IMR-90 (cell line): ENCODE data around the gene RPH3AL. TPM values are rescaled to one million over a fixed set of nuclear protein-coding genes. Genes with fewer than 3 reads are reported as not detected.

ENCODE experiments used
- ATAC-seq: fragments of 200-7000 bp; cut with Tn5 transposase; 2 replicates; pipeline ENCODE4 v1.9.1; 2020; ENCODE audit warnings: low read depth, mild to moderate bottlenecking, moderate library complexity
- BruUV-seq: library from RNA; stranded (reverse); fragments of 400-500 nt; replicated peaks from 2 replicates; lab custom pipeline; 2021; lab: Mats Ljungman, UMichigan
- CTCF ChIA-PET: fragments of 300-600 bp; formaldehyde crosslinking; extraction: SDS; loops from one replicate; lab custom pipeline; 2021; ENCODE audit warnings: antibody characterized with exemption; lab: Yijun Ruan, JAX
- POLR2A ChIA-PET: fragments of 300-600 bp; sonication (Branson Sonifier 250); formaldehyde crosslinking; loops from one replicate; lab custom pipeline; 2022; ENCODE audit warnings: antibody characterized with exemption; ENCODE audit not compliant: unreplicated experiment; lab: Charles Lee
- DNase-seq: peaks from one replicate; pipeline ENCODE4 v3.0.0; 2013
- H2AFZ ChIP-seq: replicated peaks from 2 replicates; pipeline ENCODE3; 2013; ENCODE audit warnings: low read length, mild to moderate bottlenecking; ENCODE audit not compliant: poor library complexity
- H2AK5ac ChIP-seq: 2 replicates; pipeline ENCODE4 v1.6.1; 2013; ENCODE audit warnings: low read depth, low read length, inconsistent platforms
- H2AK9ac ChIP-seq: replicated peaks from 2 replicates; pipeline ENCODE3; 2013; ENCODE audit warnings: mild to moderate bottlenecking, low read depth, low read length, moderate library complexity; ENCODE audit not compliant: poor library complexity
- H2BK120ac ChIP-seq: 2 replicates; pipeline ENCODE4 v1.6.1; 2013; ENCODE audit warnings: low read depth, low read length, inconsistent platforms
- H2BK15ac ChIP-seq: 3 replicates; pipeline ENCODE4 v1.6.1; 2013; ENCODE audit warnings: low read depth, low read length, inconsistent platforms
- H2BK20ac ChIP-seq: 2 replicates; pipeline ENCODE4 v1.6.1; 2013; ENCODE audit warnings: low read depth, mild to moderate bottlenecking, inconsistent platforms, low read length, moderate library complexity
- H2BK5ac ChIP-seq: 2 replicates; pipeline ENCODE4 v1.6.1; 2013; ENCODE audit warnings: mild to moderate bottlenecking, low read depth, low read length, inconsistent platforms; ENCODE audit not compliant: poor library complexity, severe bottlenecking
- H3K14ac ChIP-seq: replicated peaks from 2 replicates; pipeline ENCODE4 v1.6.1; 2013; ENCODE audit warnings: low read depth, low read length, inconsistent platforms
- H3K18ac ChIP-seq: 2 replicates; pipeline ENCODE4 v1.6.1; 2013; ENCODE audit warnings: low read depth, low read length, control low read depth
- H3K23ac ChIP-seq: 2 replicates; pipeline ENCODE4 v1.6.1; 2013; ENCODE audit warnings: low read depth, low read length, inconsistent platforms
- H3K27ac ChIP-seq: 2 replicates; pipeline ENCODE4 v1.5.1; 2013; ENCODE audit warnings: mild to moderate bottlenecking, control low read depth, low read length; ENCODE audit not compliant: insufficient read depth
- H3K27me3 ChIP-seq: 2 replicates; pipeline ENCODE4 v1.6.1; 2013; ENCODE audit warnings: low read length; ENCODE audit not compliant: control insufficient read depth, insufficient read depth
- H3K36me3 ChIP-seq: 2 replicates; pipeline ENCODE4 v1.6.1; 2013; ENCODE audit warnings: low read length, mixed read lengths; ENCODE audit not compliant: control insufficient read depth, insufficient read depth
- H3K4ac ChIP-seq: 2 replicates; pipeline ENCODE4 v1.6.1; 2013; ENCODE audit warnings: low read depth, low read length, inconsistent platforms
- H3K4me1 ChIP-seq: 2 replicates; pipeline ENCODE4 v1.6.1; 2013; ENCODE audit warnings: low read length, mixed read lengths; ENCODE audit not compliant: control insufficient read depth, insufficient read depth
- H3K4me2 ChIP-seq: 2 replicates; pipeline ENCODE4 v1.6.1; 2013; ENCODE audit warnings: low read depth, mild to moderate bottlenecking, control low read depth, low read length, moderate library complexity
- H3K4me3 ChIP-seq: 2 replicates; pipeline ENCODE4 v1.5.1; 2013; ENCODE audit warnings: low read depth, mild to moderate bottlenecking, control low read depth, low read length, moderate library complexity; ENCODE audit not compliant: insufficient read depth
- H3K56ac ChIP-seq: 2 replicates; pipeline ENCODE4 v1.6.1; 2013; ENCODE audit warnings: low read length, inconsistent platforms; ENCODE audit not compliant: insufficient read depth; ENCODE audit errors: extremely low read depth
- H3K79me1 ChIP-seq, 2 experiments: 2 replicates each; pipeline ENCODE4 v1.6.1; 2013; ENCODE audit warnings: low read length in 2 of 2, inconsistent platforms in 1 of 2, low read depth in 1 of 2
- H3K9ac ChIP-seq: 2 replicates; pipeline ENCODE4 v1.6.1; 2013; ENCODE audit warnings: low read depth, low read length, control low read depth
- H3K9me1 ChIP-seq: 2 replicates; pipeline ENCODE4 v1.6.1; 2013; ENCODE audit warnings: low read length, inconsistent platforms; ENCODE audit not compliant: insufficient read depth
- H3K9me3 ChIP-seq: 2 replicates; pipeline ENCODE4 v1.6.1; 2013; ENCODE audit warnings: low read length; ENCODE audit not compliant: control insufficient read depth, insufficient read depth
- H4K20me1 ChIP-seq: 2 replicates; pipeline ENCODE4 v1.6.1; 2013; ENCODE audit warnings: low read length, inconsistent platforms; ENCODE audit not compliant: insufficient read depth
- H4K5ac ChIP-seq: 2 replicates; pipeline ENCODE4 v1.6.1; 2013; ENCODE audit warnings: mild to moderate bottlenecking, low read depth, low read length, control low read depth
- H4K8ac ChIP-seq, 2 experiments: 2 replicates each; pipeline ENCODE4 v1.6.1; 2013; ENCODE audit warnings: low read depth in 2 of 2, low read length in 2 of 2, control low read depth in 1 of 2, inconsistent platforms in 1 of 2
- H4K91ac ChIP-seq: 2 replicates; pipeline ENCODE4 v1.6.1; 2013; ENCODE audit warnings: low read depth, low read length, inconsistent platforms; ENCODE audit not compliant: insufficient read depth
- BHLHE40 ChIP-seq: fragments of 150-350 bp; IDR thresholded peaks from 2 replicates; pipeline ENCODE4 v1.6.1; 2016; ENCODE audit warnings: mild to moderate bottlenecking, low read depth, low read length
- CEBPB ChIP-seq: IDR thresholded peaks from 2 replicates; pipeline ENCODE4 v1.6.1; 2012; ENCODE audit warnings: low read depth, low read length, improper control_type of control experiment
- CHD1 ChIP-seq: IDR thresholded peaks from 2 replicates; pipeline ENCODE4 v1.6.1; 2012; ENCODE audit warnings: low read depth, low read length, improper control_type of control experiment
- CTCF ChIP-seq: conservative IDR thresholded peaks from 2 replicates; pipeline ENCODE4 v1.5.1; 2012; ENCODE audit warnings: mild to moderate bottlenecking, low read depth, low read length, improper control_type of control experiment
- MAFK ChIP-seq: IDR thresholded peaks from 2 replicates; pipeline ENCODE4 v1.6.1; 2012; ENCODE audit warnings: low read depth, low read length, improper control_type of control experiment
- MAZ ChIP-seq: IDR thresholded peaks from 2 replicates; pipeline ENCODE4 v1.6.1; 2012; ENCODE audit warnings: low read depth, mild to moderate bottlenecking, low read length, improper control_type of control experiment, moderate library complexity, borderline replicate concordance
- RAD21 ChIP-seq: IDR thresholded peaks from 2 replicates; pipeline ENCODE4 v1.6.1; 2012; ENCODE audit warnings: low read length, improper control_type of control experiment
- RFX5 ChIP-seq: IDR thresholded peaks from 2 replicates; pipeline ENCODE4 v1.8.0; 2012; ENCODE audit warnings: low read depth, mild to moderate bottlenecking, low read length, moderate library complexity
- SMC3 ChIP-seq: fragments of 150-350 bp; IDR thresholded peaks from 2 replicates; pipeline ENCODE4 v1.6.1; 2016; ENCODE audit warnings: low read depth, mild to moderate bottlenecking, antibody characterized with exemption, low read length, moderate library complexity
- USF2 ChIP-seq: fragments of 150-350 bp; IDR thresholded peaks from 2 replicates; pipeline ENCODE4 v1.6.1; 2017; ENCODE audit warnings: mild to moderate bottlenecking, antibody characterized with exemption, low read length, low read depth
- WGBS, 2 experiments: methylation state at CpG; one replicate each; pipeline versions ENCODE4 v1.1.5 to v1.1.7; 2013; ENCODE audit warnings: missing lambda C conversion rate in 2 of 2; ENCODE audit not compliant: insufficient read length in 1 of 2; ENCODE audit errors: extremely low coverage in 2 of 2; 5-methylcytosine and 5-hydroxymethylcytosine counted together
- dilution Hi-C: fragments of 300-500 bp; cut with HindIII; formaldehyde crosslinking; loops from one replicate; pipeline ENCODE4 v1.14.3; 2018; ENCODE audit warnings: low sequenced_read_pairs; ENCODE audit not compliant: unreplicated experiment
- in situ Hi-C: fragments of 300-500 bp; cut with MboI; formaldehyde crosslinking; loops from 3 replicates; pipeline ENCODE4 v1.14.3; 2019; ENCODE audit warnings: low sequenced_read_pairs, inconsistent platforms, mixed read lengths
- intact Hi-C: fragments of 100-400 bp; cut with micrococcal nuclease; formaldehyde crosslinking; loops from 2 replicates; pipeline ENCODE4 v1.10.0; 2022
- polyA plus RNA-seq, 3 experiments: library from polyadenylated mRNA; depleted of rRNA; stranded (reverse); fragments of >200 nt; gene quantifications; 2 replicates each; pipeline ENCODE4 v1.2.3, GENCODE V29; 2012; ENCODE audit warnings: low replicate concordance in 1 of 3
- total RNA-seq: library from RNA; depleted of rRNA; stranded (reverse); fragments of >200 nt; gene quantifications from 2 replicates; pipeline ENCODE4 v1.2.3, GENCODE V29; 2012
- TF ChIP-seq, protein P1 (sequence below): fragments of 150-350 bp; IDR thresholded peaks from 2 replicates; pipeline ENCODE4 v1.6.1; 2016; ENCODE audit warnings: low read depth, mild to moderate bottlenecking, low read length, moderate library complexity, borderline replicate concordance

Gene RPH3AL
- total and polyA plus RNA-seq, 2 of the 4 experiments (the other 2 are of a cell fraction), result 1.8 to 2.5 TPM

- Histone ChIP-seq H4K5ac (no peak overlapping the region), H3K79me1 (no peaks in the 10 kb centered on the region), H3K14ac (no peak overlapping the region), H2AK9ac (no peak overlapping the region), H3K23ac (no peak overlapping the region), H2BK5ac (no peak overlapping the region), H3K4me2 (no peak overlapping the region), H3K36me3 (no peaks in the 10 kb centered on the region), H3K27ac (no peak overlapping the region), H3K56ac (no peak overlapping the region), H4K20me1 (no peaks in the 10 kb centered on the region), H2AK5ac (no peak overlapping the region), H3K27me3 (peaks cover 20% of the 10 kb centered on the region), H3K9me3 (peaks cover 3% of the 10 kb centered on the region), H2AFZ (no peak overlapping the region), H2BK20ac (no peak overlapping the region), H3K4me1 (no peaks in the 10 kb centered on the region), H2BK15ac (no peak overlapping the region), H3K18ac (no peak overlapping the region), H4K91ac (no peak overlapping the region), H3K4ac (no peak overlapping the region), H3K9ac (no peak overlapping the region), H4K8ac (no peak overlapping the region), H3K4me3 (no peak overlapping the region), H3K9me1 (no peaks in the 10 kb centered on the region), H2BK120ac (no peak overlapping the region)
- TF ChIP-seq CEBPB (no peak), RAD21 (no peak), MAZ (no peak), CHD1 (no peak), MAFK (no peak), USF2 (no peak), SMC3 (no peak), CTCF (no peak), RFX5 (no peak), BHLHE40 (no peak)
- TF ChIP-seq, protein P1, sequence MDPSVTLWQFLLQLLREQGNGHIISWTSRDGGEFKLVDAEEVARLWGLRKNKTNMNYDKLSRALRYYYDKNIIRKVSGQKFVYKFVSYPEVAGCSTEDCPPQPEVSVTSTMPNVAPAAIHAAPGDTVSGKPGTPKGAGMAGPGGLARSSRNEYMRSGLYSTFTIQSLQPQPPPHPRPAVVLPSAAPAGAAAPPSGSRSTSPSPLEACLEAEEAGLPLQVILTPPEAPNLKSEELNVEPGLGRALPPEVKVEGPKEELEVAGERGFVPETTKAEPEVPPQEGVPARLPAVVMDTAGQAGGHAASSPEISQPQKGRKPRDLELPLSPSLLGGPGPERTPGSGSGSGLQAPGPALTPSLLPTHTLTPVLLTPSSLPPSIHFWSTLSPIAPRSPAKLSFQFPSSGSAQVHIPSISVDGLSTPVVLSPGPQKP, result no peak
- ATAC-seq, result no peak
- in situ Hi-C loops, result no loop called here
- ChIA-PET POLR2A (no interaction called here), CTCF (no interaction called here)
- BruUV-seq, result no TSS peak
- intact Hi-C loops, result no loop called here
- DNase-seq, result no peak
- dilution Hi-C loops, result no loop called here
- no CpG with 5 or more reads among the region's 7 CpGs for WGBS, 2 experiments
Measured at GRCh38 chr17:280216-280615, 72.4 kb downstream of the RPH3AL start.
